ENCODE data around the gene ATP5MK.

- TF ChIP-seq CTCF (IDR thresholded peaks at IDR 0.05; ENCODE audit: borderline replicate concordance, extremely low read depth, low read length, poor library complexity, severe bottlenecking) (no peak), EZH2 (IDR thresholded peaks at IDR 0.05; ENCODE audit: borderline replicate concordance, low read depth, low read length, severe bottlenecking) (no peak)
These were observed 1.0 kb upstream of the ATP5MK start for GRCh38 chr10:103397191-103397825.

All from DND-41 (cell line).